Right atrium auricular region (tissue), 2 donors: ENCODE data around the gene FXYD6. TPM values are rescaled to one million over a fixed set of nuclear protein-coding genes. Genes with fewer than 3 reads are reported as not detected.
A peak's percentile ranks its signal among the peaks of the same experiment; 100 is the strongest.

Source experiments
- DNase-seq: peaks from one replicate; pipeline ENCODE4 v3.0.0-alpha.2; 2019; ENCODE audit warnings: low spot score
- H3K27ac ChIP-seq, 2 donors: fragments of 200-600 bp; sonication (generic); 1 replicate in 1 of 2; 2 replicates in 1 of 2; pipeline ENCODE4 v1.5.1; 2016 to 2019
- H3K27me3 ChIP-seq, 2 donors: fragments of 200-600 bp; sonication (generic); one replicate each; pipeline versions ENCODE4 v1.5.1 to v1.6.0; 2017 to 2019
- H3K36me3 ChIP-seq: fragments of 200-600 bp; sonication (generic); one replicate; pipeline ENCODE4 v1.5.1; 2016
- H3K4me1 ChIP-seq, 2 donors: fragments of 200-600 bp; sonication (generic); one replicate each; pipeline versions ENCODE4 v1.5.1 to v1.6.0; 2017 to 2019
- H3K4me3 ChIP-seq, 2 donors: fragments of 200-600 bp; sonication (generic); 1 replicate in 1 of 2; 2 replicates in 1 of 2; pipeline ENCODE4 v1.5.1; 2017 to 2019; ENCODE audit warnings: mild to moderate bottlenecking in 1 of 2, moderate library complexity in 1 of 2
- H3K9me3 ChIP-seq, 2 donors: fragments of 200-600 bp; sonication (generic); one replicate each; pipeline ENCODE4 v1.5.1; 2019
- total RNA-seq, 2 donors: library from RNA; depleted of rRNA; stranded (reverse); fragments of >200 nt; gene quantifications; one replicate each; pipeline ENCODE4 v1.1.0, GENCODE V29; 2016
- TF ChIP-seq, protein P1 (sequence below), 2 donors: fragments of 200-600 bp; sonication (generic); IDR thresholded peaks; one replicate each; pipeline ENCODE4 v1.5.1; 2019; ENCODE audit warnings: antibody characterized with exemption in 2 of 2

The FXYD6 gene
- total RNA-seq, 2 donors from 2014 or later = 28.6 to 42.6 TPM

GRCh38 chr11:117852309-117852708 lies 24.1 kb downstream of the FXYD6 start:
- Histone ChIP-seq H3K9me3 (peaks cover 0 to 18% of the 10 kb centered on the region in 2 donors), H3K27me3 (no peaks in the 10 kb centered on the region), H3K36me3 (no peaks in the 10 kb centered on the region), H3K4me3 (no peak overlapping the region), H3K4me1 (peaks cover 0 to 16% of the 10 kb centered on the region in 2 donors), H3K27ac (no peak overlapping the region)
- DNase-seq = no peak
- TF ChIP-seq, protein P1, sequence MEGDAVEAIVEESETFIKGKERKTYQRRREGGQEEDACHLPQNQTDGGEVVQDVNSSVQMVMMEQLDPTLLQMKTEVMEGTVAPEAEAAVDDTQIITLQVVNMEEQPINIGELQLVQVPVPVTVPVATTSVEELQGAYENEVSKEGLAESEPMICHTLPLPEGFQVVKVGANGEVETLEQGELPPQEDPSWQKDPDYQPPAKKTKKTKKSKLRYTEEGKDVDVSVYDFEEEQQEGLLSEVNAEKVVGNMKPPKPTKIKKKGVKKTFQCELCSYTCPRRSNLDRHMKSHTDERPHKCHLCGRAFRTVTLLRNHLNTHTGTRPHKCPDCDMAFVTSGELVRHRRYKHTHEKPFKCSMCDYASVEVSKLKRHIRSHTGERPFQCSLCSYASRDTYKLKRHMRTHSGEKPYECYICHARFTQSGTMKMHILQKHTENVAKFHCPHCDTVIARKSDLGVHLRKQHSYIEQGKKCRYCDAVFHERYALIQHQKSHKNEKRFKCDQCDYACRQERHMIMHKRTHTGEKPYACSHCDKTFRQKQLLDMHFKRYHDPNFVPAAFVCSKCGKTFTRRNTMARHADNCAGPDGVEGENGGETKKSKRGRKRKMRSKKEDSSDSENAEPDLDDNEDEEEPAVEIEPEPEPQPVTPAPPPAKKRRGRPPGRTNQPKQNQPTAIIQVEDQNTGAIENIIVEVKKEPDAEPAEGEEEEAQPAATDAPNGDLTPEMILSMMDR (IDR thresholded peaks at IDR 0.05) = no peak

- DNase-seq = peak; percentile 57
- Histone ChIP-seq H3K4me1 (peaks cover 0 to 16% of the 10 kb centered on the region in 2 donors), H3K9me3 (peaks cover 0 to 18% of the 10 kb centered on the region in 2 donors), H3K4me3 (no peak overlapping the region), H3K27me3 (no peaks in the 10 kb centered on the region), H3K27ac (no peak overlapping the region), H3K36me3 (no peaks in the 10 kb centered on the region)
- TF ChIP-seq, protein P1 (IDR thresholded peaks at IDR 0.05) = no peak
Measured at GRCh38 chr11:117851852-117852251, 24.6 kb downstream of the FXYD6 start.

DNA sequence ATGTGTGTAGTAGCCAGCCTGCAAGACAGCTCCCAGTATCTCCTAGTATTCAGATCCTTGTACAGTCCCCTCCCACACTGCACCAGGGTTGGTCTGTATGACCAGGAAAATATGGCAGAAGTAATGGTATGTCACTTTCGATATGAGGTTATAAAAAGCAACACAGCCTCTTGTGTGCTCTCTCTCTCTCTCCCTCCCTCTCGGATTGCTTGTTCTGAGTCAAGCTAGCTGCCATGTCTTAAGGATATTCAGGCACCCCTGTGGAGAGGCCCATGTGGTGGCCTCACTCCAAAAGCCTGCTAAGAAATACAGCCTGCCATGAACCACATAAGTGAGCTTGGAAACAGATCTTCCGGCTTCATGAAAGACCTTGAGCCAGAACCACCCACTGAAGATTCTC lies 25.4 kb downstream of the FXYD6 start:
- TF ChIP-seq, protein P1 (IDR thresholded peaks at IDR 0.05) = no peak
- Histone ChIP-seq H3K4me3 (no peak overlapping the region), H3K4me1 (peaks cover 0 to 16% of the 10 kb centered on the region in 2 donors), H3K9me3 (peaks cover 0 to 18% of the 10 kb centered on the region in 2 donors), H3K27me3 (no peaks in the 10 kb centered on the region), H3K27ac (peak overlapping the region in 1 of 2 donors; percentile 9), H3K36me3 (no peaks in the 10 kb centered on the region)
- peak; percentile 50 for DNase-seq

DNA sequence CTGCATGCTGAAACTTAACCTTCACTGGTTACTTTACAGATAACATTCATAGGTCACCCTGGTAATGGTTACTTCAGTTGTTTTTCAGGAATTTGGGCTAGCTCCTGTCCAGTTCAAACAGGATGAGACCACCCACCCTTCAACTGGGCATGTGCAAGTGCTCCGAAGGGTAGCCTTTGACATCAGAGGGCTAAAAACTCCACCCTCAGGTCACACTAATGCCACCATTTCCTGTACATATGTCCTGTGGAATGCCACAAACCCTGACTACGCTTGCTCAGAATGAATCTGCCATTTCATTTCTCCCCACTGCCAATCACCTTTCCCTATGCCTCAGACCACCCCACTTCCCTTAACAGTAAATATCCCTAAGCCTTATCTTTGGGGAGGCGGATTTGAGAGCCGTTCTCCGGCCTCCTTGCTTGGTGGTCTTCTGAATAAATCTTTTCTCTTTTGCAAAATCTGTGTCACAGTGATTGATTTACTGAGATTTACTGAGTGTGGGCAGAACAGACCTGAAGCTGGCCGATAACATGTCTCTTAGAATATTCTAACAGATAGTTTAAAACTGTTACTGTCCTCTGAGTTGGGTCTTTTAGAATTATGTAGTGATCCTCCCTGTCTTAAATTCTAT lies 26.6 kb downstream of the FXYD6 start:
- no peak overlapping the region for H3K4me3 ChIP-seq
- no peaks in the 10 kb centered on the region for H3K36me3 ChIP-seq
- no peaks in the 10 kb centered on the region for H3K27me3 ChIP-seq
- peaks cover 0 to 18% of the 10 kb centered on the region in 2 donors for H3K9me3 ChIP-seq
- no peak overlapping the region for H3K27ac ChIP-seq
- DNase-seq = no peak
- TF ChIP-seq, protein P1 (IDR thresholded peaks at IDR 0.05) = no peak
- peaks cover 0 to 9% of the 10 kb centered on the region in 2 donors for H3K4me1 ChIP-seq

- peak overlapping the region in 1 of 2 donors; percentile 24 for H3K27ac ChIP-seq
- H3K4me3 ChIP-seq = no peak overlapping the region
- TF ChIP-seq, protein P1 (IDR thresholded peaks at IDR 0.05) = peak; percentile 99 to 100
- H3K9me3 ChIP-seq = no peaks in the 10 kb centered on the region
- H3K36me3 ChIP-seq = no peaks in the 10 kb centered on the region
- no peaks in the 10 kb centered on the region for H3K27me3 ChIP-seq
- H3K4me1 ChIP-seq = peaks cover 0 to 8% of the 10 kb centered on the region in 2 donors
- DNase-seq = peak; percentile 83
Measured at GRCh38 chr11:117843666-117844484, 32.6 kb downstream of the FXYD6 start.
